ENCODE results near the gene RAB27B.

GRCh38 chr18:54815086-54815485, 13.2 kb upstream of the RAB27B start:
- TF ChIP-seq POLR2A (IDR thresholded peaks at IDR 0.05) (no peak), CTCF (IDR thresholded peaks at IDR 0.05) (no peak)
